HepG2 (cell line): ENCODE measurements around the gene SIAH2. TPM values are rescaled to one million over a fixed set of nuclear protein-coding genes. Genes with fewer than 3 reads are reported as not detected.

ENCODE experiments used
- ATAC-seq: fragments of 200-7000 bp; cut with Tn5 transposase; 3 replicates; pipeline ENCODE4 v1.9.1; 2020; ENCODE audit warnings: mild to moderate bottlenecking, moderate library complexity
- BruUV-seq: library from RNA; stranded (reverse); fragments of 400-500 nt; replicated peaks from 2 replicates; lab custom pipeline; 2021; lab: Mats Ljungman, UMichigan
- CTCF ChIA-PET: fragments of 300-600 bp; formaldehyde crosslinking; extraction: SDS; loops from one replicate; lab custom pipeline; 2021; ENCODE audit warnings: low total read pairs, inconsistent platforms, low intra/inter-chr PET ratio; lab: Yijun Ruan, JAX
- POLR2A ChIA-PET: fragments of 350-600 bp; sonication (Branson Sonifier 250); formaldehyde crosslinking; loops from one replicate; lab custom pipeline; 2020; ENCODE audit warnings: antibody characterized with exemption, inconsistent platforms; lab: Yijun Ruan, JAX
- DNase-seq: peaks from one replicate; pipeline ENCODE4 v3.0.0-alpha.2; 2015; ENCODE audit warnings: low spot score
- FAIRE-seq: peaks from 3 replicates; lab custom pipeline; 2011; peaks lifted over from hg19 to GRCh38; lab: Jason Lieb, UNC
- H2AFZ ChIP-seq: one replicate; pipeline ENCODE4 v1.6.1; 2011; ENCODE audit warnings: low read length, inconsistent platforms
- H3K27ac ChIP-seq: fragments of 300-600 bp; 3 replicates; pipeline ENCODE4 v1.8.0; 2011; ENCODE audit warnings: mixed run types, mild to moderate bottlenecking, mixed read lengths, low read length, inconsistent platforms; ENCODE audit not compliant: insufficient read depth; ENCODE audit errors: extremely low read length
- H3K27me3 ChIP-seq, 2 experiments: fragments of 200-600 bp in 1 of 2; 2 replicates in 1 of 2; 3 replicates in 1 of 2; pipeline versions ENCODE4 v1.6.0 to v1.8.0; 2011; ENCODE audit warnings: low read length in 2 of 2, mild to moderate bottlenecking in 2 of 2, moderate library complexity in 2 of 2, inconsistent platforms in 1 of 2; ENCODE audit not compliant: insufficient read depth in 2 of 2, control insufficient read depth in 1 of 2
- H3K36me3 ChIP-seq, 2 experiments: fragments of 200-600 bp in 1 of 2; replicated peaks in 1 of 2; 2 replicates in 1 of 2; 3 replicates in 1 of 2; pipeline versions ENCODE4 v1.5.1 to v1.8.0; 2011; ENCODE audit warnings: low read length in 2 of 2, inconsistent platforms in 1 of 2; ENCODE audit not compliant: insufficient read depth in 2 of 2, control insufficient read depth in 1 of 2
- H3K4me1 ChIP-seq: 2 replicates; pipeline ENCODE4 v1.5.1; 2012; ENCODE audit warnings: low read length, inconsistent platforms; ENCODE audit not compliant: insufficient read depth
- H3K4me2 ChIP-seq: 2 replicates; pipeline ENCODE4 v1.6.0; 2011; ENCODE audit warnings: low read depth, low read length, inconsistent platforms
- H3K4me3 ChIP-seq, 3 experiments: fragments of 200-600 bp in 1 of 3; sonication (generic), shearing (Covaris generic) in 1 of 3; replicated peaks in 1 of 3; 2 replicates each; pipeline ENCODE4 v1.5.1; 2011 to 2016; ENCODE audit warnings: low read length in 3 of 3, inconsistent platforms in 2 of 3, low read depth in 2 of 3, mild to moderate bottlenecking in 2 of 3, control low read depth in 1 of 3, mixed read lengths in 1 of 3; ENCODE audit not compliant: insufficient read depth in 1 of 3
- H3K79me2 ChIP-seq: one replicate; pipeline ENCODE4 v1.6.1; 2011; ENCODE audit warnings: low read length, inconsistent platforms; ENCODE audit not compliant: insufficient read depth
- H3K9ac ChIP-seq: 2 replicates; pipeline ENCODE4 v1.6.0; 2011; ENCODE audit warnings: mild to moderate bottlenecking, low read depth, low read length, inconsistent platforms; ENCODE audit not compliant: insufficient read depth
- H3K9me3 ChIP-seq: 2 replicates; pipeline ENCODE4 v1.5.1; 2012; ENCODE audit warnings: mild to moderate bottlenecking, low read length
- H4K20me1 ChIP-seq: 2 replicates; pipeline ENCODE4 v1.6.0; 2011; ENCODE audit warnings: inconsistent platforms, mild to moderate bottlenecking, low read length, moderate library complexity; ENCODE audit not compliant: insufficient read depth
- ATM ChIP-seq: fragments of 450-650 bp; IDR thresholded peaks from 2 replicates; pipeline ENCODE4 v1.7.1; 2017; ENCODE audit warnings: mild to moderate bottlenecking, borderline replicate concordance
- BCL6 ChIP-seq: IDR thresholded peaks from 2 replicates; pipeline ENCODE4 v1.6.1; 2016; ENCODE audit warnings: missing genetic modification reagents, missing compliant biosample characterization
- CC2D1A ChIP-seq: sonication (generic); formaldehyde crosslinking; IDR thresholded peaks from 2 replicates; pipeline ENCODE4 v1.8.1; 2023; ENCODE audit warnings: mild to moderate bottlenecking, missing genetic modification reagents
- DMAP1 ChIP-seq: IDR thresholded peaks from 2 replicates; pipeline ENCODE4 v1.6.1; 2016
- NCOA1 ChIP-seq: sonication (generic); formaldehyde crosslinking; IDR thresholded peaks from 2 replicates; pipeline ENCODE4 v1.9.0; 2021; ENCODE audit warnings: missing genetic modification reagents
- ZKSCAN1 ChIP-seq: fragments of 150-350 bp; IDR thresholded peaks from 2 replicates; pipeline ENCODE4 v1.6.1; 2014; ENCODE audit warnings: low read length
- ZNF20 ChIP-seq: sonication (generic); formaldehyde crosslinking; IDR thresholded peaks from 2 replicates; pipeline ENCODE4 v1.4.0; 2020; ENCODE audit warnings: mild to moderate bottlenecking, moderate library complexity, missing genetic modification reagents
- ZNF234 ChIP-seq: sonication (generic); formaldehyde crosslinking; conservative IDR thresholded peaks from 2 replicates; pipeline ENCODE4 v1.5.1; 2020; ENCODE audit warnings: mild to moderate bottlenecking, missing genetic modification reagents
- ZNF550 ChIP-seq: sonication (generic); formaldehyde crosslinking; IDR thresholded peaks from 2 replicates; pipeline ENCODE4 v1.4.0; 2020; ENCODE audit warnings: mild to moderate bottlenecking, missing genetic modification reagents, borderline replicate concordance
- ZNF572 ChIP-seq: sonication (generic); formaldehyde crosslinking; IDR thresholded peaks from 2 replicates; pipeline ENCODE4 v1.5.1; 2020; ENCODE audit warnings: mild to moderate bottlenecking, missing genetic modification reagents
- ZNF589 ChIP-seq: sonication (generic); formaldehyde crosslinking; conservative IDR thresholded peaks from 2 replicates; pipeline ENCODE4 v1.8.0; 2022; ENCODE audit warnings: mild to moderate bottlenecking, moderate library complexity, missing genetic modification reagents
- ZNF615 ChIP-seq: sonication (generic); formaldehyde crosslinking; IDR thresholded peaks from 2 replicates; pipeline ENCODE4 v1.5.0; 2020; ENCODE audit warnings: mild to moderate bottlenecking, missing genetic modification reagents, borderline replicate concordance
- ZNF749 ChIP-seq: sonication (generic); formaldehyde crosslinking; IDR thresholded peaks from 2 replicates; pipeline ENCODE4 v1.8.0; 2022; ENCODE audit warnings: mild to moderate bottlenecking, missing genetic modification reagents, moderate library complexity, borderline replicate concordance
- ZNF816 ChIP-seq: sonication (generic); formaldehyde crosslinking; IDR thresholded peaks from 2 replicates; pipeline ENCODE4 v1.8.0; 2022; ENCODE audit warnings: missing genetic modification reagents, mild to moderate bottlenecking, borderline replicate concordance
- ZSCAN9 ChIP-seq: IDR thresholded peaks from 2 replicates; pipeline ENCODE4 v1.6.1; 2016; ENCODE audit warnings: borderline replicate concordance
- WGBS: methylation state at CpG from one replicate; pipeline ENCODE4 v1.1.6; 2017; ENCODE audit warnings: low lambda C conversion rate; 5-methylcytosine and 5-hydroxymethylcytosine counted together
- in situ Hi-C: cut with HindIII; loops from 2 replicates; pipeline ENCODE4 v1.10.0; 2017; ENCODE audit warnings: low pct_unique_long_range_greater_than_20kb; ENCODE audit not compliant: extremely low pct_ligation_motif_present
- intact Hi-C: fragments of 100-400 bp; cut with micrococcal nuclease; formaldehyde crosslinking; loops from one replicate; pipeline ENCODE4 v1.10.0; 2022; ENCODE audit not compliant: unreplicated experiment
- polyA plus RNA-seq, 8 experiments: library from polyadenylated mRNA; depleted of rRNA in 3 of 8; stranded (reverse) in 7 of 8; unstranded in 1 of 8; fragments of >200 nt; fragmentation: Illumina TruSeq in 4 of 8; extraction: Trizol in 4 of 8; gene quantifications; 2 replicates each; pipeline versions ENCODE4 v1.2.1 to v1.2.3, GENCODE V29; 2011 to 2016; ENCODE audit warnings: low read depth in 4 of 8, missing spikeins in 1 of 8, mixed read lengths in 1 of 8; ENCODE audit not compliant: insufficient read depth in 1 of 8
- total RNA-seq, 5 experiments: library from RNA; depleted of rRNA; stranded (reverse); fragments of >200 nt; fragmentation: Illumina TruSeq; extraction: Trizol; gene quantifications; 2 replicates each; pipeline ENCODE4 v1.2.3, GENCODE V29; 2016; ENCODE audit warnings: low read depth in 1 of 5
- TF ChIP-seq, protein P1 (sequence below): sonication (generic); formaldehyde crosslinking; IDR thresholded peaks from 2 replicates; pipeline ENCODE4 v1.4.0; 2020; ENCODE audit warnings: mild to moderate bottlenecking, missing genetic modification reagents
- TF ChIP-seq, protein P2 (sequence below): IDR thresholded peaks from 2 replicates; pipeline ENCODE4 v1.6.1; 2012; ENCODE audit warnings: low read depth, low read length, improper control_type of control experiment
- TF ChIP-seq, protein P3 (sequence below): IDR thresholded peaks from 2 replicates; pipeline ENCODE4 v1.6.1; 2016
- TF ChIP-seq, protein P4 (sequence below): sonication (generic); formaldehyde crosslinking; IDR thresholded peaks from 2 replicates; pipeline ENCODE4 v1.5.1; 2020; ENCODE audit warnings: missing genetic modification reagents, mild to moderate bottlenecking, borderline replicate concordance

SIAH2 gene
- total and polyA plus RNA-seq, 2 of the 13 experiments (the other 11 are each of a cell fraction or from before 2014, with no cell fraction given) = 71.8 to 117 TPM

DNA sequence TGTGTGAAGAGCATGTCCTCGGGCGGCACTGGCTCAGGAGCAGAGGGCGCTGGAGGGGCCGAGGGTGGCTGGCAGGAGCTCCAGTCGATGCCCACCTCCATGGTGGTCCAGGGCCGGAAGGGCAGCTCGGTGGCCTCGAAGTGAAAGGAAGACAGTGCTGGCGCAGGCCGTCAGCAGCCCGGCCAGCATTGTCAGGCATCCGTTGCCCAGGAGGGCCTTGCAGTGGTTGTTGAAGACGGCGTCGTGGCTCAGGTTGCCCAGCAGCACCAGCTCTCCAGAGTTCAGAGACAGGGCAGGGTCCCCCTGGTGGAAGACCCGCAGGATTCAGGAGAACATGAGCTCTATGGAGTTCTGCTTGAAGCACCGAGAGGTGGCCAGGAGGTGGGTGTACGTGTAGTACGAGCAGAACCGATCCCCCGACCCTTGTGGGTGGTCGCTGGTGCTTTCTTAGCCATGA is 16.5 kb upstream of the SIAH2 start:
- ChIA-PET CTCF (interaction anchor here (1.1 to 2.4 kb wide), 3 partner anchors 15 to 86 kb away, joined by 3 to 21 read pairs (median 4); no protein-coding TSS in a partner anchor), POLR2A (interaction anchor here (0.9 to 8.9 kb wide), 6 partner anchors 8 to 233 kb away, joined by 3 to 104 read pairs (median 6); partner anchors contain the start of genes EIF2A, SERP1 and SIAH2)
- Histone ChIP-seq H3K4me2 (peak overlapping the region; percentile 70), H2AFZ (peak overlapping the region; percentile 79), H3K4me3 (peak overlapping the region in 2 of 3 experiments; percentile 24 to 36; a peak in 3 of 6 replicates), H3K27ac (no peak overlapping the region), H3K9me3 (no peaks in the 10 kb centered on the region), H3K4me1 (peaks cover 12% of the 10 kb centered on the region), H3K9ac (no peak overlapping the region; the same call in 1 of the 2 replicates), H3K27me3 (no peaks in the 10 kb centered on the region), H4K20me1 (no peaks in the 10 kb centered on the region), H3K79me2 (no peaks in the 10 kb centered on the region), H3K36me3 (no peaks in the 10 kb centered on the region)
- ATAC-seq (peak; percentile 100), FAIRE-seq (peak; percentile 54), DNase-seq (peak; percentile 82)
- intact Hi-C loops (loop anchor here (1.0 kb wide), 4 partner anchors 9 to 58 kb away; no protein-coding TSS in a partner anchor), in situ Hi-C loops (loop anchor here (10.0 kb wide), 1 partner anchor 55 kb away; no protein-coding TSS in a partner anchor)
- WGBS = 73% methylated on average over 6 of the region's 22 CpGs
- BruUV-seq = no TSS peak
- TF ChIP-seq ZNF234 (CRISPR knock-in tag) = no peak
- TF ChIP-seq, protein P1, sequence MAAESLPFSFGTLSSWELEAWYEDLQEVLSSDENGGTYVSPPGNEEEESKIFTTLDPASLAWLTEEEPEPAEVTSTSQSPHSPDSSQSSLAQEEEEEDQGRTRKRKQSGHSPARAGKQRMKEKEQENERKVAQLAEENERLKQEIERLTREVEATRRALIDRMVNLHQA (CRISPR knock-in tag) = no peak
- TF ChIP-seq, protein P2, sequence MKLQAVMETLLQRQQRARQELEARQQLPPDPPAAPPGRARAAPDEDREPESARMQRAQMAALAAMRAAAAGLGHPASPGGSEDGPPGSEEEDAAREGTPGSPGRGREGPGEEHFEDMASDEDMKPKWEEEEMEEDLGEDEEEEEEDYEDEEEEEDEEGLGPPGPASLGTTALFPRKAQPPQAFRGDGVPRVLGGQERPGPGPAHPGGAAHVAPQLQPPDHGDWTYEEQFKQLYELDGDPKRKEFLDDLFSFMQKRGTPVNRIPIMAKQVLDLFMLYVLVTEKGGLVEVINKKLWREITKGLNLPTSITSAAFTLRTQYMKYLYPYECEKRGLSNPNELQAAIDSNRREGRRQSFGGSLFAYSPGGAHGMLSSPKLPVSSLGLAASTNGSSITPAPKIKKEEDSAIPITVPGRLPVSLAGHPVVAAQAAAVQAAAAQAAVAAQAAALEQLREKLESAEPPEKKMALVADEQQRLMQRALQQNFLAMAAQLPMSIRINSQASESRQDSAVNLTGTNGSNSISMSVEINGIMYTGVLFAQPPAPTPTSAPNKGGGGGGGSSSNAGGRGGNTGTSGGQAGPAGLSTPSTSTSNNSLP = no peak
- TF ChIP-seq ZNF749 (CRISPR knock-in tag) = no peak
- TF ChIP-seq ZNF550 (CRISPR knock-in tag) = no peak
- TF ChIP-seq DMAP1 (CRISPR knock-in tag) = no peak
- TF ChIP-seq ATM = no peak
- TF ChIP-seq NCOA1 = no peak
- no peak for TF ChIP-seq ZSCAN9 (CRISPR knock-in tag)
- TF ChIP-seq CC2D1A (CRISPR knock-in tag) = no peak
- TF ChIP-seq, protein P3, sequence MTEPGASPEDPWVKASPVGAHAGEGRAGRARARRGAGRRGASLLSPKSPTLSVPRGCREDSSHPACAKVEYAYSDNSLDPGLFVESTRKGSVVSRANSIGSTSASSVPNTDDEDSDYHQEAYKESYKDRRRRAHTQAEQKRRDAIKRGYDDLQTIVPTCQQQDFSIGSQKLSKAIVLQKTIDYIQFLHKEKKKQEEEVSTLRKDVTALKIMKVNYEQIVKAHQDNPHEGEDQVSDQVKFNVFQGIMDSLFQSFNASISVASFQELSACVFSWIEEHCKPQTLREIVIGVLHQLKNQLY = no peak
- no peak for TF ChIP-seq ZNF615 (CRISPR knock-in tag)
- no peak for TF ChIP-seq ZKSCAN1
- TF ChIP-seq ZNF589 (CRISPR knock-in tag) = no peak
- TF ChIP-seq, protein P4, sequence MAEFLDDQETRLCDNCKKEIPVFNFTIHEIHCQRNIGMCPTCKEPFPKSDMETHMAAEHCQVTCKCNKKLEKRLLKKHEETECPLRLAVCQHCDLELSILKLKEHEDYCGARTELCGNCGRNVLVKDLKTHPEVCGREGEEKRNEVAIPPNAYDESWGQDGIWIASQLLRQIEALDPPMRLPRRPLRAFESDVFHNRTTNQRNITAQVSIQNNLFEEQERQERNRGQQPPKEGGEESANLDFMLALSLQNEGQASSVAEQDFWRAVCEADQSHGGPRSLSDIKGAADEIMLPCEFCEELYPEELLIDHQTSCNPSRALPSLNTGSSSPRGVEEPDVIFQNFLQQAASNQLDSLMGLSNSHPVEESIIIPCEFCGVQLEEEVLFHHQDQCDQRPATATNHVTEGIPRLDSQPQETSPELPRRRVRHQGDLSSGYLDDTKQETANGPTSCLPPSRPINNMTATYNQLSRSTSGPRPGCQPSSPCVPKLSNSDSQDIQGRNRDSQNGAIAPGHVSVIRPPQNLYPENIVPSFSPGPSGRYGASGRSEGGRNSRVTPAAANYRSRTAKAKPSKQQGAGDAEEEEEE (CRISPR knock-in tag) = no peak
- peak; percentile 85; the same call in 1 of the 2 replicates for TF ChIP-seq ZNF572 (CRISPR knock-in tag)
- TF ChIP-seq ZNF20 (CRISPR knock-in tag) = no peak
- peak; percentile 61 for TF ChIP-seq BCL6 (CRISPR knock-in tag)
- no peak for TF ChIP-seq ZNF816
